RCC 7860 (cell line): Measurements from ENCODE around the gene STMP1.
"Not testable (repeated sequence)": the region's sequence is repeated elsewhere in the genome, so short reads cannot be mapped to it uniquely, and the experiment has no call there.

Experiments used
- DNase-seq: peaks from one replicate; pipeline ENCODE4 v3.0.0-alpha.2; 2015; ENCODE audit warnings: low spot score
- FAIRE-seq: peaks from 2 replicates; lab custom pipeline; 2012; peaks lifted over from hg19 to GRCh38; lab: Jason Lieb, UNC

STMP1 gene

DNA sequence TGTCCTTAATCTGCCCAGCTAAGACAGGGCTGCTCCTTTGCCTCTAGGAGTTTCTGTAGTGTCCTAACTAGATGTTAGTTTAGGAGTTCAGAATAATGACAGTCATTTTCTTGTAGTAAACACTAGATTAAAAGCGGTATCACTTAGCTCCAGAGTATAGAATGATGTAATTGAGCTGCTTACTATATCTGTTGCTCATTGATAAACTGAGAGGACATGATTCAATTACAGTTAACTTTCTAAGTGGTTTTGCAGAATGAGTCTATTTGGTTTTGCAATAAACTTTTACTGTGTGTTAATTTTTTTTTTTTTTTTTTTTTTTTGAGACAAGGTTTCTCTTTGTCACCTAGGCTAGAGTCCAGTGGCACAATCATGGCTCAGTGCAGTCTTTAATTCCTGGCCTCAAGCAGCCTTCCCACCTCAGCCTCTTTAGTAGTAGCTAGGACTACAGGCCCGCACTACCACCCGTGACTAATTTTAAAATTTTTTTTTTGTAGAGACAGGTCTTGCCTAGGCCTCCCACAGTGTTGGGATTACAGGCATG is 1.8 kb downstream of the STMP1 start:
- FAIRE-seq = no peak
- no peak for DNase-seq

DNA sequence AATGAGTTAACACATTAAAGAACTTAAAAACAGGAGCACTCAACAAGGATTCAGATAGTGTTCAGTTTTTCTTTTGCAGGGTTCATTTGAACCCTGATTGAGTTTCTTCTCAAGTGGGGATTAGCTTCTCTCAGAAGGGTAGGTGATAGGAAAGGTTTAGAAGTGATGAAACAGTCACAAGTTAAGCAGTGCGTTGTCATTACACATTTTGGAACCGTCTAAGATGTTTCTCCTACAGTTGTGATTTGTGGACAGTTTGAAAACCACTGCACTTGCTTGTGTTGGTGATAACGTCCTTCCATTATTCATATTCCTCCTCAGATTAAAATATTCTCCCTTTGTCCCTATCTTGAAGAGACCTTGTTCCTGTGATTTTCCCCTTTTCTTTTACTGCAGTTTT is 2.7 kb downstream of the STMP1 start:
- FAIRE-seq = no peak
- no peak for DNase-seq

DNA sequence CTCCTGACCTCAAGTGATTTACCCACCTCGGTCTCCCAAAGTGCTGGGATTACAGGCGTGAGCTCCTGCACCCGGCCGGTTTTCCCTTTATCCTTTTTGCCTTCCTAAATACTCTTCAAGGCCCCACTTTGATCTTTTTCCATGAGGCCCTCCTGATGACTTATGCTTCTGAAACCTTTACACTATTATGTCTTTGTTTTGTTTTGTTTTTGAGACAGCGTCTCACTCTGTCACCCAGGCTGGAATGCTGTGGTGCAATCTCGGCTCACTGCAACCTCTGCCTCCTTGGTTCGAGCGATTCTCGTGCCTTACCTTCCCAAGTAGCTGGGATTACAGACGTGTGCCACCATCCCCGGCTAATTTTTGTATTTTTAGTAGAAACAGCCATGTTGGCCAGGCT is 3.8 kb downstream of the STMP1 start:
- DNase-seq (no peak), FAIRE-seq (no peak)

- no peak for DNase-seq
- FAIRE-seq = no peak
Measured at GRCh38 chr7:135666846-135667245, 4.5 kb downstream of the STMP1 start.

- not testable (repeated sequence) for FAIRE-seq, DNase-seq
Measured at GRCh38 chr7:135667626-135668025, 5.3 kb downstream of the STMP1 start.

DNA sequence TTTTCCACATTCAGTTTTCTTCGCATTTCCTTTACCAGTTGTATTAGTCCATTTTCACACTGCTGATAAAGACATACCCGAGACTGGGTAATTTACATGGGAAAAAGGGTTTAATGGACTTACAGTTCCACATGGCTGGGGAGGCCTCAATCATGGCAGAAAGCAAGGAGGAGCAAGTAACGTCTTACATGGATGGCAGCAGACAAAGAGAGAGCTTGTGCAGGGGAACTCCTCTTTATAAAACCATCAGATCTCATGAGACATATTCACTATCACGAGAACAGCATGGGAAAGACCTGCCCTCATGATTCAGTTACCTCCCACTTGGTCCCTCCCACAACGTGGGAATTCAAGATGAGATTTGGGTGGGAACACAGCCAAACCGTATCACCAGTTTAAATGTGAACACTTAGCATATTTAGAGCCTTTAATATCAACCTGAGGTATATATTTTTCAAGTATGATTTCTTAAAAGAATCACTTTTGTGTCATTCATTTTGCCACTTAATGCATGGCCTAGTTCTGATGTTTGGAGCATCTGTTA is 6.6 kb downstream of the STMP1 start:
- not testable (repeated sequence) for DNase-seq, FAIRE-seq

GRCh38 chr7:135669774-135670173 is 7.5 kb downstream of the STMP1 start:
- FAIRE-seq = no peak

DNA sequence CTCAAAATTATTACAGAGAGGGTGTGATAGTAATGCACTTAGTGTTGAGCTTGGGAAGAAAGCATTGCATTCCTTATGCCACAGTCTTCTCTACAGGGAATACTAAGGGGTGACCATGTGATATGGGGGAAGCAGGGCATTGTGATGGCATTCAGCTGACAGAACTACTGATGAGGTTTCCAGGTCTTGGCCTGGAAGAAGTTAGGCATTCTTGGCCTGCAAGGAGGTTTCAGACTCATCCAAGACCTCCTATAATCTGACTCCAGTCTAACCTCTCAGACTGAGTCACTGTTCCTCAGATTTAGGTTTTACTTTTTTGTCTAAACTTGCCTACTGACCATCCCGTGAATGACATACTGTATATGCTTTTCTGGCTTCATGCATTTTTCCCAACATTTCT is 7.9 kb downstream of the STMP1 start:
- FAIRE-seq = no peak
- DNase-seq = peak; percentile 32

More at GRCh38 chr7:135669774-135670173, 7.5 kb downstream of the STMP1 start:
- DNase-seq = no peak

DNA sequence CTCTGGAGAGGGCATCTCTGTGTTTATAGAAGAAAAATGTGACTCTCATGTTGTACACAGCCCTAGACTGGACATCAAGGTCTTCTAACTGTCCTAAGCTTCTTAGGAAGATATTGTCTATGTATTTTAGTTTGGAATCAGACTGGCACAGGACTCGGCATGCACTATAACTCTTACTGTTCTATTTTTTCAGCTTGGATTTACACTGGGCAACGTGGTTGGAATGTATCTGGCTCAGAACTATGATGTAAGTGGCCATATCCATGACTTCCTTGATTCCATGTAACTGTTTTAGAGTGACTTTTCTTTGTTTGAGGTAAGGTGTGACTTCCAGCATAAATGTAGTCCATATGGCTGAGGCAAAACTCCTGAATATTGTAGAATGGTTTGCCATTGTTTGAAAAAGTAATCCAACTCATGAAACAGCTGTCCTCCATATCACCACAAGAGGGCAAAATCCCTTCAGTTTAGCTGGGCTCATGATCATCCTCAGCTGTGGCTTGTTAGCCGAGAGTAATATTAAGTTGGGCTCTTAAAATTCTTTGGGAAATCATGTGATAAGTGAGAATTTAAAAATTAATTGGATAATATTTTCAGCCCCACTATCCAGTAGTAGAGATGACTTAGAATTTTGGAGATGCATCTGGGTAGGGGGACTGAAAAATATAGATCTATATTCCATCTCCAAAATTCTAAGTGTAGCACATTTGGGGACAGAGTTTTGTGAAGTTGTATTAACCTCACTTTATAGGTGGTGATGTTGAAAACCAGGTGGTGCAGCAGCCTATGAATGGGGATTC is 10.4 kb downstream of the STMP1 start:
- FAIRE-seq (peak; percentile 70), DNase-seq (peak; percentile 43)

DNA sequence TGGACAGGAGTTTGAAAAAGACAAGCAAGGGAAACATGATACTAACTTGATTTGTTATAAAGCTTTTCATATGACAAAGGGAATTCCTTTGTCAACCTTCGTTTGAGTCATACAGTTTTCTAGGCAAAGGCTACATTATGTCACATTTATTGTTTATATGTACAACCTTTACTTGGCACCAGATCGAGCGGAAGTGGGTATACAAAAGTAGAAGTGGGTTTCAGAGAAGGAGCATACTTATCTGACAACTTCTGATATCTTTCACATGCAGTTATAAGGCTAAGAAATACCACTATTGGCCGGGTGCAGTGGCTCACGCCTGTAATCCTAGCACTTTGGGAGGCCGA is 11.0 kb downstream of the STMP1 start:
- FAIRE-seq (no peak), DNase-seq (no peak)

DNA sequence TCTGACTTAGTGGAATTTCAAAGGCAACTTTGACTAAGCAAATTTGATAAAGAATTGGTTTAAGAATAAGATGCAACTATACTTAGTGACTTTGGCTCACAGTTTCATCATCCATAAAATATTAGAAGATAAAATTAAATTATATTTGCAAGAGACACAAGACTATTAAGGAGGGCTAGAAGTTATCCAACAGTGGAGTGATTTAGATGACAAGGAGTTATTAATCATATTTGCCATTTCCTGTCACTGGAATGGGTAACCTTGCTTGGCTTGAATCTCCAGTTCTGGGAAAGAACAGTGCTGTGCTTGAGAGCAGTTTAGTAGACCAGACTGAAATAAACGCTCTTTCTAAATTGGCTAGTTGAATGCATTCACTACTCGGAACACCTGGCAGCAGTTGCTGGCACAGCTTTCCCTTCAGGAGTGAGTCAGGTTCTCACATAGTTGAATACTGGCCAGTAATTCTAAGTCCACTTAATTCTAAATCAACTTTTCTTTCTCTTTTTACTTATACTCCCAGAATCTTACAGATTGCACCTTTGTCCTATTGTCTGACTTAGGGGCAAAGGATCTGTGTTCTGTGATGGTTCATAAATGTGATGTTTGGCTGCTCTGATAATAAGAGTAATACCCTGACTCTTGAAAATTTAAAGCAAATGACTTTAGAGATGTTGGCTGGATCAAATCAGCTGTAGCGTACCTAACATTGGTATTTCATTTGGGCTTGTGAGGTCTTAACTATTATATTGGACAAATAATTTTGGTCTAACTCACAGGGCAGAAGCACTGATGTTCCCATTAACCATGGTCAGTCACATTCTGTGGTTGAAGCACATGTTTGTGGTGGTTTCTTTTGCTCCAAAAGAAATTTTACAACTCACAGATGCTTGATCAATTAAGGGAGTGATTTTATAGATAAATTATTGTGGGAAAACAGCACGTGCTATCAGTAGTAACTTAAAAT is 16.6 kb downstream of the STMP1 start:
- DNase-seq = no peak
- FAIRE-seq = no peak

- DNase-seq (no peak), FAIRE-seq (no peak)
Measured at GRCh38 chr7:135681762-135682161, 19.4 kb downstream of the STMP1 start.

- DNase-seq (no peak), FAIRE-seq (no peak)
Measured at GRCh38 chr7:135682191-135682590, 19.9 kb downstream of the STMP1 start.

DNA sequence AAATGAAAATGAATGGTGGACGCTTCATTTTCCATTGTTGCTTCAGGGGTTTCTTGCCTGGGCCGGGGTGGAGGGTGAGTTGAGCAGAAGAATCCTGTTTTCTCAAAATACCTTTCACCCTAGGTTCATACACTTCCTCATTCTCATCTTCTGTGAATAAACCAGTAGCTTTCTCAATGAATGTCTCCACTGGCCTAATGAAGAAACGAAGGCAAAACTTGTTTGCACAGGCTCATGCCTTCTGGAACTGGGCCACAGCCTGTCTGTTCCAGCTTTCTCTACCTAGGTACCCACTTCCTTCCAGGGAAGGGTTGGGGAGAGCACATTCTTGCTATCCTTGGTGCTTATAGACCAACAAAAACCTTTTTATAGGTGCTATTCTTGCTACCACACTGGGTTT is 21.3 kb downstream of the STMP1 start:
- FAIRE-seq = no peak

GRCh38 chr7:135684136-135684535 is 21.8 kb downstream of the STMP1 start:
- DNase-seq = peak; percentile 59

More for the DNA sequence above, 21.3 kb downstream of the STMP1 start:
- DNase-seq = no peak

DNA sequence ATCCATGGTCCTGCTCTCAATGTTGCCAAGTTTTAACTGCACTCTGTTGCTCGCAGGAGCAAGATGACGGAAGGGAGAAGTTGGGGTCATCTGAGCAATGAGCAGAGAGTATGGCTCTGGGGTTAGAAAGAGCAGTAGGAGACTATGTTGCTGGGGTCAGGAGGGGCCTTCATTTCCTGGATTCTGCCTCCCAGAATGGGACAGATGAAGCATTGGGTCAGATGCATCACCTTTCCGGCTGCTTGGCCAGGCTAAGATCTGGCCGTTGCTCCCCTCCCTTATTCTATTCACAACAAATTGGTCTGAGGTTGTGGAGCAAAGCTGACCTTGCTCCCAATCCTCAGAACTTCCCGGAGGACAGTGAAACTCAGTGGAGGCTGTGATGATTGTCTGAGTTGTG is 22.4 kb downstream of the STMP1 start:
- DNase-seq (no peak), FAIRE-seq (no peak)

More at GRCh38 chr7:135684136-135684535, 21.8 kb downstream of the STMP1 start:
- no peak for FAIRE-seq

DNA sequence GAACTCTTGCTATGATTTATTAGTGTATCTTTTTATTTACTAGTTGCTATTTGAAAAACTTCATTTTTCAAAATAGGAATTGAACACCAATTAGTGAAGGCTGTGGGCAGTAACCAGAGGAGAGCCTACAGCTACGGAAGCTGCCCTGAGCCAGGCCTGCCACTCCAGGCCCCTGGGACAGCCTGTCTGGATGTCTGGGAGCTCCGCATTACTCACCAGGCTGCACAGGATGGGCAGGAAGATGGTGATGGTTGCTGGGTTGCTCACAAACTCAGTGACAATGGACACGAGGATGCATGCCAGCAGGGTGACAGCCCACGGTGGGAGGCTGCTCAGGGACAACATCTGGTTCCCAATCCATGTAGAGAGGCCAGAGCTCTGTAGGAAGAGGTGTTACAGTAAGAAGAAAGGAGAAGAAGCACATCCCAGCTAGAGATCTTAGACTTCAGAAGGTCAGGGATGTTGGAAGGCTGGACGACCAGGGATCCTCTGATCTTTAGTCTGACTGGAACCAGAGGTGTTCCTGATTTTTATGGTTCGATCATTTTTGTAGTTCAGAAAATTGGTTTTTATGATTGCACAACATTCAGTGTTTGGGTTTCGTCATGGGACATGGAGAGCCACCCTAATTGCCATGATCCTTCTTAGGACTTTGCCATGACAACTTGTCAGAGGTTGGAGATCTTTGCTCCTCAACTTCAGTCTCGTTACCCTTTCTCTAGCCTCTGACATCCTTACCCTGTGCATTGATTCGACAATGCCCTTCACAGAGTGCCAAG is 23.2 kb downstream of the STMP1 start:
- no peak for FAIRE-seq
- peak; percentile 46 for DNase-seq

- FAIRE-seq (no peak), DNase-seq (no peak)
Measured at GRCh38 chr7:135687466-135687865, 25.2 kb downstream of the STMP1 start.

DNA sequence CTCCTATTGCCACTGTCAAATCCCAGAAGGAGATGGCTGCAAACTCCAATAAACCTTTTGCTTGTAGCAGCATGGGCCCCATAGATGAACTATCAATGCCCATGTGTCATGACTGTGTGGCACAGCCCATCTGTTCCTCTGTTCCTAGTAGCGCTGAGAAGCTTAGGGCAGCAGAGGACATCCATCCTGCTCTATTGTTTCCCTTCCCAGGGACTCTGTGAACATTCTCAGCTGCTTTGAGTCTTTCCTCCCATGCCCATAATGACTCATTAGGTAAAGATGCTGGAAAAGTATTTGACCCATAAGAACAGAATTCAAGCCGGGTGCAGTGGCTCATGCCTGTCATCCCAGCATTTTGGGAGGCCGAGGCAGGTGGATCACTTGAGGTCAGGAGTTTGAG is 28.3 kb downstream of the STMP1 start:
- DNase-seq (no peak), FAIRE-seq (no peak)

GRCh38 chr7:135692055-135692454 is 29.7 kb downstream of the STMP1 start:
- no peak for FAIRE-seq
- DNase-seq = no peak
